GM19025 (cell line): ENCODE measurements around the gene ZMYND10.
A peak's percentile ranks its signal among the peaks of the same experiment; 100 is the strongest.

Experiments
- ATAC-seq: cut with Tn5 transposase; IDR thresholded peaks from one replicate; pipeline ENCODE4 v1.9.1; 2021; ENCODE audit warnings: mild to moderate bottlenecking, low read depth, moderate library complexity; ENCODE audit not compliant: unreplicated experiment

Gene ZMYND10

DNA sequence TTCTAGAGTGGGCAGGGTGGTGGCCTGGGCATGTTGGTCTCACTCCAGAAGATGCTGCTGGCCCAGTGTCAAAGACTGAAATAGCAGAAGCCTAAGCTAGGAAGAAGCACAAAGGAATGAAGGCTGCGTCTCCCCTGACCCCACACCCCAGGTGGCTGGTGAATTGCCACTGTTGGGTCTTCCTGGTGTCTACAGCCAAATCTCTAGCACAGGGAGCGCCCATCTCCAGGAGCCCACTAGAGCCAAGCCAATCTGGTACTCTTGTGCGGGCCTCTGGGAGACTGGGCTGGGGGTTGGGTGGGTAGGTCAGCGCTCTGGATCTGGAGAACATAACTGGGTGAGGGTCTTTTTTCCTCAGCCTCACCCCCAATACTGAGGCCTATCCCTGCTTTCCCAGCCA lies 18.4 kb downstream of the ZMYND10 start:
- no peak for ATAC-seq

DNA sequence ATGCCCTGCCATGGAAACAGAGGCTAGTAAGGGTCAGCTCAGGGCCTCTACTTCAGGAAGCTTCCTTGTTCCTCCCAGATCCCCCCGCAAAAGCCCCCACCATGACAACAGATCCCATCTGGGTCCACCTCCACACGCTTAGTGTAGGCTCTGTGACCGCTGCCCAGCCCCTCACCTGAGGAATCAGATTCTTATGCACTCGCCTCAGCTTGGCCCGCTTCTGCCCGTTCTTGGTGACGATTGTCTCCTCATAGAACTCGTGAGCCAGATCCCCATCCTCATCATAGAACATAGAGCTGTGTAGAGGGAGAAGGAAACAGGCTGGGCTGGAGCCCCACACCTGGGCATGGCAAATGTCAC lies 19.4 kb downstream of the ZMYND10 start:
- no peak for ATAC-seq

DNA sequence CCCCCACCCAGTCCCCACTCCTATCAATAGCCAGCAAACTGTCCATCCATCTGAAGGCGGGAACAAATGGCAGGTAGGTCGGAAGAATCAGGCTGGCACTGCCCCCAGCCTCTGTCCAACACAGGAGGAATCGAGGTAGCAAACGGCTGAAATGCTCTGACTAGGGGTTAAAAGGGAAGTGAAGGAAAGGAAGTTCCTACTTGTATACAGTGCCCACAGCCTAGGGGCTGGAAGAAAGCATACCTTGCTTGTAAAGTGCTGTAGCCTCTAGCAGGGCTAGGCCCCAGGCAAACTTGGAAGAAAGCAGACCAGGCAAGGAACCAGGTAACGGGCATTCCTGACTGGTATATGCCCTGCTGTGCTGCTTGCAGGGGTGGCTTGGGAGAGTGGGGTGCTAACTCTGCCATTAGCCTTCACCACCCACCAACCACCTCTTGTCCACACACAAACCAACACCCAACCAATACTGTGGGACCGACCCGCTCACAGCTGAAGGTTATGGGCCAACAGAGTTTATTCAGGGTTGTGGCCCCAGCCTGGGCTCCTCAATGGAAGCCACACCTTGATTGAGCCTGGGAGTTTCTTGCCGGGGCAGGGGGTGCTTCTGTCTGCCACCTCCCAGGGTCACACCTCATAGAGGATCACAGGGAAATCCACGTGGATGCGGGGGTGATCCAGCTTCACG lies 19.9 kb downstream of the ZMYND10 start:
- no peak for ATAC-seq

DNA sequence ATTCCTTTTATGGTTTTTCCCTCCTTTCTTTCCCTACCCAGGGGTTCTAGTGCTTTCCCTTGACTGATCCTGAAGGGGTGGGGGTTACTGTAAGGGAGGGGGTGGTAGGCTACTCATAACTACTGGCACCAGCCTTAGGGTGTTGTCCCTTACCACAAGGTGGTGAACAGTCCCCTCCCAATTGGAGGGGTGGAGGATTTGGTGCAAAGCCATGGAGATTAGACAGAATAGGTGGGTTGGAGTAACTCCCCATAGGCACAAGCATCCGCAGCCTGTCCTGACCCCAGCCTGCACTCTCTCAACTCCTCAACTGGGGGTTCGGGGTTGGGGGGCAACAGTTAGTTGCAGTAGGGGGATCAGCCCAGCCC lies 20.4 kb downstream of the ZMYND10 start:
- ATAC-seq = no peak

DNA sequence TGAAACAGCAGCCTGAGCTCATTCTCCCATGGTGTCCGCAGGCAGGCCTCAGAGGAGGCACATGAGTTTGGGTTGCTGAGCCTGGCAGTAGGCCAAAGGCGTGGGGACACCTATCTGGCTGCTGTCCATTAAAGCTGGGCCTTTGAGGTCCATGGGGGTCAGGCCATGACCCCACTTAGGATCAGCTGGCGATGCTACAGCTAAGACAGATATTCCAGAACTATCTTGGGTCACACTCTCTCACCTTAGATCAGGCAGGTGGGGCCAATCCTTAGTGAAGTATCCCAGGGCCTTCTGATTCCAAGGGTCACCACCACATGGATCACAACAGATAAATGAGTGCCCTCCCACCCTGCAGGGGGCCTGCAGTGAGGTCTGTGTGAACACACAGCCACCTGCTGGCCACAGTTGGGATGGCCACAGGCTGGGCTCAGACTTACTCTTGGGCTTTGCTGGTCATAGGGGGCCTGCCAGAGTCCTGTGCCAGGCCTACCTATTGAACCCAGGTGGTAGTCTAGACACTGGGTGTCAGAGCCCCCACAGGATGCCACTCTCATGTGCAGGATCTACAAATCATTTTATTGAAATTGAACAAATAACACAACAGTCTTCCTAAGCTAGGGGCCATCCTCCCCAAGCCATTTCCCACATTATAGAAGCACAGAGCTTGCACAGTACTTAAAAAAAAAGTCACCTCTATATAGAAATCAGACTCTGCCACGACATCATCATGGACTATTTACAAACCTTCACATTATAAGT lies 21.0 kb downstream of the ZMYND10 start:
- ATAC-seq = no peak

DNA sequence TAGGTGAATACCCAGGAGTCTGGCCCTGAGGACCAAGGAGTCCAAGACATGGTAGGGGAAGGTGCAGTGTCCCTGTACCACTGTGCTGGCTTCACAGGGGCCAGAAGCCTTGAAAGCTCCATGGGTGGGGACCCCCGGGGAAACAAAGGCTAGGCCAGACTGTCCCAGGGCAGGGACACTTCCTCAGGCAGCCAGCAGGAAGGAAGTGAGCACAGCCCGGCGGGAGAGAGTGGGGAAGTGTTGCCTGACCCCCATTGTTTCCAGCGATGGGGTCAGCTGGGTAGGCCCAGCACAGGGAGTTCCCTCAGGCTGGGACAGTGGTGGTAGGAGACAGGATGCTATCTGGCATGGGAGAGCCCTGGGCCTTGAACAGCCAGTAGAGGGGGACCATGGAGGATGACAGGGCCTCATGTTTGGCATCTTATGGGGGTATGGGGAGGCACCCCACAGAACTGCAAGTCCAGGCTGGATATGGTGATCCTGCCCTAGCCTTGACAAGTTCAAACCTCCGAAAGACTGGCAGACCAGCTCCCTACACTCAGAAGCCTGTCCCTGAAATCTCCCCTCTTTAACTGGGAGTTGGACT lies 21.8 kb downstream of the ZMYND10 start:
- ATAC-seq = no peak

DNA sequence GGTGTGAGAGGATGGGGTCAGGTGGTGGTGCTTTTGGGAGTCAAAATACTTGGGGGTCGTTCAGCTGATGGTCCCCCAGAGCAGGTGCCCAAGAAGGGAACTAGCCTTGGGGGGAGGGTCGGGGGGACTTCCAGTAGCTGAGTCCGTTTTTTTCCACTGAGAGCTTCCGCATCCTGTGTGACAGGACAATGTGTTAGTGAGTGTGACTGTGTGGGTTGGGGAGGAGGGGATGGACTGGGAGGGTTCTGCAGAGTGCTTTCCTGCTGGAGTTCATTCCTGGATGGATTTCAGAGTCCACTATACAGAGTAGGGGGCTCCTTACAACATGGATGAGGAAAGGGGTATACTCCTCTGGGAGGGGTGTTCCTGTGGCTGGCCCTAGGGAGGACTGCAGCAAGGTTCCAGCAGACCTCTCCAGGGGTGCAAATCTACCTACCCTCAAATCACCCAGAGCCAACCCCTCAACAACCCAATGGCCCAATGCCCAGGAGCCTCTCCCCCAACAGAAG lies 22.4 kb downstream of the ZMYND10 start:
- ATAC-seq = no peak

DNA sequence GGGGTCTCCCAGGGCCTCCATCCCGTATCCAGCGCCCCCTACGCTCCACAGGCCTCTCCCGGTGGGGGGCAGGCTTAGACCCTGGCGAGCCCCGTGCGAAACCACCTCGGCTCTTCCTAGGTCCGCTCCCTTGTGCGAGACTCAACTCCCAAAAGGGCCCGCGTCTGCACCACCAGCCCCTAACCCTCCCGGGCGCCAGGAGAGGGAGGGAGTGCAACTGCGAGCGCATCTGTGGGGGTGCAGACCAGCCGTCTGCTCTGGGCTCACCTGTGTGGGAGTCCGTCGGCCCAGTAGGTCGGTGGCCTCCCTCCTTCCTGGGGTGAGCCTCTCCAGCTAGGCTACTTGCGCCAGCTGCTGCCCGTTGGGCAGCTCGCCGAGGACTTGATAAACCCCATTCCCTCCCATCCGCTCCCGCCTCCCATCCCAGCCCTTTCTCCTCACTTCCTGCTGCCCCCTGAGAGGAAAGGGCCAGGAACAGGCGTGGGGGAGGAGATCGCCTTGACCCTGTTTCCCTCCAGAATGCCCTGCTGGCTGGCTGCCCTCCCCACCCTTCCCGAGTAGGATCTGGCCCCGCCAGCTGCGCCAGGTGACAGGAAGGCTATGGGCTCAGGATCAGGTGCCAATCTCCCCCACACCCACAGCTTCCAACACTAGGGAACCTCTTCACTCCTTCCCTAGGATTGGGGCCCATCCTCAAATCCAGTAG lies 23.0 kb downstream of the ZMYND10 start, which contains the start of gene HYAL2:
Gene HYAL2, minus strand, starts transcription at position 360 of the 706 bp plus-strand sequence. CDS start 2,256 bp downstream, outside the sequence.
- ATAC-seq = no peak

DNA sequence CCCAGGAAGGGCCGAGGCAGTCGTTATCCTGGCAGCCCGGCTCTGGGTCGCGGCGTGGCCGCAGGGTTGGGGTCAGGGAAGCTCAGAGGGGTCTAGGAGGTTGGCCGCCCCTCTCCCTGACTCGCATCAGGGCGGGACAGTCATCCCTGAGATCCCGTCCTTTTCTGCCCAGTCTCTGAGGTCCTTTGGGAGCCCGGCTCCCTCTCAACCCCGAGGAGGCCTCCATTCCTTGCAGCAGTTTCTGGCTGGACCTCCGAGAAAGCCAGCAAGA lies 23.5 kb downstream of the ZMYND10 start:
- no peak for ATAC-seq

DNA sequence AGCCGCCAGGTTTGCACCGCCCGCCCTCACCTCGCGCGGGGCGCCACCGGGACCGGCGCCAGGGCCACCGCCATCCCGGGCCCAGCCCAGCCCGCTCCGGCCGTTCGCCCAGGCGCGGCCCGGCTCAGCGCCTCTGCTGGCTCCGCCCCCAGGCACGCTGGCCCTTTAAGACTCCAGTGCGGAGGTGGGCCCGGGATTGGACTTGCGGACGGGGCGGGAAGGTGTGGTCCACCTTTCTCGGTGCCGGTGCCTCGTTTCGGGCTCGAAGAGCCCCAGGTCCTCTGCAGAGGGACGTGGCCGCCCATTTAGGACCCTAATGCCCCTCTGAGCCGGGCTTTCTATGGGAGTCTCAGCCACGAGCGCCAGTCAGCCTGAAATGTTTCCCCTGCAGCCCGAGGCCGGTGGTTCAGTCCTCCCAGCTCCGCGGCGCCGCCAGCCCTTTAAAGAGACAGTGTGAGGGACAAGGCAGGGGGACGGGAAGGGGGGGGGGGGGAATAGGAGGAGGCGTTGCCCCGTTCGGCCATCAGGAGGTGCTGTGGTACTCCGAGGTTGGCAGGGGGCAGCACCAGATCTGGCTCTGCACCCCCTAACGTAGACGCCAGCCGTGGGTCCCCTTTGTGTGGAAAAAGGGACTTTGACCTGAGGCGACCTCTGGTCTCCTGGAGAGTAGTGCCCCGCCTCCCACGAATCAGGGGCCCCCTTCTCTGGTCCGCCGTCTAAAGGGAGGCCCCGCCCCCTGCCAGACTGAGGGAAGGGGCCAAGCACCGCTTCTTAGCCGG lies 24.0 kb downstream of the ZMYND10 start:
- peak; percentile 82 for ATAC-seq

DNA sequence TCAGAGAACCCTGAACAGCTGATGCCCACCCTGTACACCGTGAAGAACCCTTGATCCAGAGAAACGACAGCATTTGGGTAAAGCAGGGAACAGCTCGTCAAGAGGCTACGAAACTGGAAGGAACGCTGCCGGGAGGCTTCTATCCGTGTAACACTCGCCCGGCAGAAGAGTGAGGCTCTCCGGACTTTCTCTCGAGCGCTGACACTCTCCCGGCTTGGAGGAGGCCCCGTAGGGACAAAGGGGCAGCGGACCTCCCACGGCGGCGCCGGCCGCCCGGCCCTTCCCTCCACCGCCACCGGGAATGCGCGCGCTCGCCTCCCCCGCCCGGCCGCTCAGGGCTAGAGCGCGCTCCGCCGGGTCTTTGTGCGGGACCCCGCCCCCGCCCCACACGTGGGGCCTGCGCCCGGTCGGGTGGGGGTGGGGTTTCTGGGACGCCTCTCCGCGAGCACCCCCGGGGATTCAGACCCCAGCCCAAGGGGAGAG lies 24.6 kb downstream of the ZMYND10 start:
- ATAC-seq = peak; percentile 52

DNA sequence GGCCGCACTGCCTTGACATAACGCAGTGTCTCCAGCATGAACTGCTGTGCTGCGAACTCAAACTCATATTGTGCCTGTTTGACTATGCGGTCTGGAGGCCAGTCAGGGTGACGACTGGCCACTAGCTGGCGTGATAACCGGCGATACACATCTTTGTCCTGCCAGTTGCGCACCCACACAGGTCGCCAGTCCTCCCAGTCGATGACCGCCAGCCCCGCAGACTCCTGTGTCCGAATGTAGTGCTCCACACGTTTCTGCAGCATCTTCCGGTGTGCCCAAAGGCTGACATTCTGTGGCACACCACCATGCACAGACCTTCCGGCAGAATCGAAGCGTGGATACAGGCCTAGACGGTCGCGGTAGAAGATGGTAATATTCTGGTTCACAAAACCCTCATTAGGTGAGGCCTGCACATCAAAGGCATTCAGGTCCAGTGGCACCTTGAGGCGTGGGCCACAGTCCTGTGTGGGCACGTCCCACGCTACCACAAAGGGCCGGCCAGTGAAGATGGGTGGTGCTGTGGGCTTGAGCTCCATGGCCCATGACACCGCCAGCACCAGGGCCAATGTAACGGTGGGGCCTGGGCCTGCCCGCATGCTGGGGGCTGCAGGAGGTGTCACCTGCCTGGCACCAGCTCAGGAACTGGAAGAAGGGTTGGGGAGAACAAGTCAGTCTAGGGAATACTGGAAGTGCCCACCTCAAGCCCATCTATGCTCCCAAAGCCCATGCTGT lies 25.5 kb downstream of the ZMYND10 start:
- no peak for ATAC-seq

DNA sequence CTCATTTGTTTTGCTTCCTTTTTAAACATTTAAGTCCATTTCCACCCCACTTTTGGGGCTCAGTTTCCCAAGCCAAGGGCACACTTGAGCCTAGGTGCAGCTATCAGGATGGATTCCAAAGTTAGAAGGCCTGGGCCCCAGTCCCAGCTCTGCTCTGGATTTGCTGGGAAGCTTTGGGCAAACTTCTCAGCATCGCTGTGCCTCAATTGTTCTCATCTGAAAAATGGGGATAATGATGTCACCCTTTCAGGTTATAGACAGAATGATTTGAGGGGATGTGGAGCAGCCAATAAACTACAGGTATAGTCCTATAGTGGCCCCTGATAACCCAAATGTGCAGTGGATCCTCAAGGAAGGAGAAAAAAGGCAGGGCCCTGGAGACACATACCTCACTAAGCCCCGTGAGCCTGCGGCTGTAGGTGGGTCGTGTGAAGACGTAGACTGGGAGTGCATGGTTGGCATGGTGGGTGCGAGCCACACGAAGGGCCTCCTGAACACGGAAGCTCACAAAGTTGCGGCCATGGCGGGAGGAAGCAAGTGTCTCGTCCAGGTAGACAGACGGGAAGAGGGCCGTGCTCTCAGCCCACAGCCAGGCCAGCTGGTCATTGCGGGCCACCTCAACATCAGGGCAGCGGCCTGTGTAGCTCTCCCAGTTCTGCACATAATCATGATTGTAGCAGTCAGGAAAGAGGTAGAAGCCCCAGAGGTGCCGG lies 26.2 kb downstream of the ZMYND10 start:
- ATAC-seq = no peak

DNA sequence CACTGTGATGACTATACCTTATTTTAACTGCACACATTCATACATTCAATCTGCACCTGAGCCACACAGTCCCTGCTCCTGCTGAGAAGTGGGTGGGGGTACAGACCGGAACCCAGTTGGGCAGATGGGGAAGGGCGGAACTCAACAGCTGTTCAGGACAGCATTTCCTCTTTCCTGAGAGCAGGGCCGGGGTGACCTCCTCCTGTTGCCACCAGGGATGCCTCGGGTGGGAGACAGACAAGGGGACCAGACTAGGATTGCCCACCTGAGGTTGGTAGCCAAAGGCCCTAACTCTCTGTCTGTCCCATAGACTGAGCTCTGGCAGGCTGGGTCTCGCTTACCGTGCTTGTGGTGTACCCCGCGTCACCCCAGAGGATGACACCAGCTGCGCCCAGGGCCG lies 26.9 kb downstream of the ZMYND10 start:
- no peak for ATAC-seq

DNA sequence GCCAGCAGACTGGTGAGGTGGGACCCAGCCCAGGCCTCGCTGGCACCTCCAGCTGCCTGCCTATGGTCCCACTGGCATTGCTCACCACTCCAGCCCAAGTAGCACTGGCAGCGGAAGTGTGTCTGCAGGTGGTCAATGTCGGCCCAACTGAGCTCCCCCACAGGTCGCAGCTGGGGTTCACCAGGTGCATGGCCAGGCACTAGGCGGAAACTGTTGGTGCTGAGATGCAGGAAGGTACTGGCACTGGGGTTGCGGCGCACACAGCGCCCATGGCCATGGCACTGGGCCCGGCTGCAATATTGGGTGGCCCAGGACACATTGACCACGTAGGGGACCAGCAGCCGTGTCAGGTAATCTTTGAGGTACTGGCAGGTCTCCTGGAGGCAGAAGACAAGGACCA lies 27.4 kb downstream of the ZMYND10 start:
- no peak for ATAC-seq

DNA sequence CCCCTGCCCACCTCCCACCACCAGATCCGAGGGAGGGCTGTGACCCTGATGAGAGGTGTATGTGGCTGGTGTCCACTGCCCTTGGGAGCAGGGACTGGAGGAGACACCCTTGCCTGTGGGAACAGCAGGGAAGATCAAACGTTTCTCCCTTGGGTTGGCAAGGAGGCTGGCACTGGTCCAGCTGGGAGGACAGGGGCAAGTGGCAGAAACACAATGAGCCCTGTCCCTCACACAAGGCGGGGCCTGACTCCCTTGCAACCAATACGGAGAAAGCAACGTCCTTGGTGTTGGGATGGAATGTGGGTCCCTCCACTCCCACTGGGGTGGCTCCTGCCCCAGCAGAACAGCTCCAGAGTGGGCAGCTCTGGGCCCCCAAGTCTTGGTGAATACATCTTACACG lies 28.2 kb downstream of the ZMYND10 start:
- ATAC-seq = no peak

DNA sequence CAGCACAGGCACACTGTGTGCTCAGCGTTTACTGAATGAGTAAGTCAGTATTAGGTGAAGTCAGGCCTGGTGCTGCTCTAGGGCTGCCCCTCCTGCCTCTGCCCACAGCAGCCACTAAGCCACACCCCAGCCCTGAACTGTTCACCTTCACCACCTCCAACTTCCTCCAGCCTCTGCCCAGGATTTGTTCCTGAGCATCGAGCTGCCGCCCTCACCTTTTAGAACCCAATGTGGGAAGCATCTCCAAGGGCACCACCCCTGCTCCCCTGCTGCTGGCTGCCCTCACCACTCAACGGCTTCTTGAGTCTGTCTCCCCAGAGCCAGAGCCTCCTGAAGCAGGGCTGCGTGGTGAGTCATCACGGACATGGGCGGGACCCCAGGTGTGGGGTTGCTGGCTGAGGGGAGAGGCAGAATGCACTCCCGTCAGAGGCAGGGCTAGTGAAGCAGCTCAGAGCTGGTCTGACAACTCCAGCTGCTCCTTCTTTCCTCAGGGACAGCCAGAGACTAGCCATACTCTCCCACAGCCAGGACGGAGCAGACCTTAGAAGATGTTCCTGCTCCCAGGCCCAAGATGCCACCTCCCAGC lies 28.8 kb downstream of the ZMYND10 start:
- ATAC-seq = no peak

DNA sequence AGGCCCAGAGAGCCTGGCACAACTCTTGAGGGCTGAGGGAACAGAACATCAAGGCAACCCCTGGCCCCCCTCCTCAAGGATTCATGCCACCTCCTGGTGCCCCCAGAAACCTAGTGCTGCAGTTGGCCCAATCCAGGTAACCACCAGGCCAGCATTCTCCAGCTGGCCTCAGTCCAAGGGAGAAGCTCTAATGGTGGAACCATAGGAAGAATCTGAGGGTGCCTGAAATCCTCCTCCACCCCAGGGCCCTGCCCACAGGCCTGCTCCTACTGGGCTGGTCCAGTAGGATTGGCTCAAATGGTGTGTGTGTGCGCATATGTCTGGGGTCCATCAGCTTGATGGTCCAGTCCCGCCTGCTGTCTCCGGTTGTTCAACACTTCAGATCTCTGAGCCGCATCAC lies 30.7 kb downstream of the ZMYND10 start:
- ATAC-seq = no peak

DNA sequence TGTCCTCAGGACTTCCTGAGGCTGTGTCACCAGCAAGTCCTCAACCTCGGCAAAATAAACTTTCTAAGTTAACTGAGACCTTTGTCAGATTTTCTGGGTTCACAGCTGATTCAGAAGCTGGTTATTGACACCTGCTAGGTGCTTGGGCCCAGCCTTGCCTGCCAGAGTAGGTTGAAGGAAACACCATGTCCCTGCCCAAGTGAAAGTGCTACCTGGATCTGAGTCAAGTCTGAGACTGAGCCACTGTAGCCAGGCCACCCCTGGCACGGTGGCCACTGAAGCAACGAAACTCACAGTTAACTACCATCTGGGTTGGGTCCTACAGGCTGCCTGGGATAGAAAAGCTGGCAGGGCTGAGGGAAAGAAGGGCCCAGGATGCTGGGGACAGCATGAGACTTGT lies 31.2 kb downstream of the ZMYND10 start:
- no peak for ATAC-seq
